Measurements from ENCODE around the gene MAD2L2. TPM values are rescaled to one million over a fixed set of nuclear protein-coding genes. Genes with fewer than 3 reads are reported as not detected.

Gene MAD2L2
- total RNA-seq, 1 donor from 2014 or later: 34.9 TPM

- DNase-seq: no peak
- TF ChIP-seq CTCF (IDR thresholded peaks at IDR 0.05): no peak
- POLR2A ChIA-PET: interaction anchor here (0.6 kb wide), 1 partner anchor 107 kb away, joined by 6 read pairs; no protein-coding TSS in a partner anchor
- no peak overlapping the region for H3K27ac Mint-ChIP-seq
- peaks cover 3% of the 10 kb centered on the region for H3K4me1 Mint-ChIP-seq
- no peaks in the 10 kb centered on the region for H3K36me3 Mint-ChIP-seq (ENCODE audit: low read depth)
- H3K4me3 Mint-ChIP-seq: no peak overlapping the region
- H3K27me3 Mint-ChIP-seq: peaks cover 12% of the 10 kb centered on the region
- no peak for ATAC-seq (ENCODE audit: low read depth)
- intact Hi-C loops (cut with micrococcal nuclease): no loop called here
- CTCF ChIA-PET: no interaction called here
- H3K9me3 Mint-ChIP-seq: no peaks in the 10 kb centered on the region
These were observed 40.8 kb downstream of the MAD2L2 start for GRCh38 chr1:11640101-11640500.

- H3K36me3 Mint-ChIP-seq (ENCODE audit: low read depth): no peaks in the 10 kb centered on the region
- intact Hi-C loops (cut with micrococcal nuclease): no loop called here
- peaks cover 11% of the 10 kb centered on the region for H3K4me1 Mint-ChIP-seq
- peaks cover 12% of the 10 kb centered on the region for H3K27me3 Mint-ChIP-seq
- no peak overlapping the region for H3K27ac Mint-ChIP-seq
- DNase-seq (no peak), ATAC-seq (ENCODE audit: low read depth) (no peak)
- POLR2A ChIA-PET: no interaction called here
- no peak overlapping the region for H3K4me3 Mint-ChIP-seq
- no peaks in the 10 kb centered on the region for H3K9me3 Mint-ChIP-seq
- CTCF ChIA-PET: no interaction called here
- no peak for TF ChIP-seq CTCF (IDR thresholded peaks at IDR 0.05)
These were observed 41.6 kb downstream of the MAD2L2 start for GRCh38 chr1:11639372-11639771.

- no peaks in the 10 kb centered on the region for H3K9me3 Mint-ChIP-seq
- CTCF ChIA-PET: interaction anchor here (0.6 kb wide), 1 partner anchor 601 kb away, joined by 3 read pairs; no protein-coding TSS in a partner anchor
- no peak for DNase-seq
- intact Hi-C loops (cut with micrococcal nuclease): no loop called here
- peaks cover 12% of the 10 kb centered on the region for H3K27me3 Mint-ChIP-seq
- H3K4me3 Mint-ChIP-seq: no peak overlapping the region
- peaks cover 14% of the 10 kb centered on the region for H3K4me1 Mint-ChIP-seq
- no peak overlapping the region for H3K27ac Mint-ChIP-seq
- no peaks in the 10 kb centered on the region for H3K36me3 Mint-ChIP-seq (ENCODE audit: low read depth)
- TF ChIP-seq CTCF (IDR thresholded peaks at IDR 0.05): no peak
- POLR2A ChIA-PET: no interaction called here
- ATAC-seq (ENCODE audit: low read depth): no peak
These were observed 42.8 kb downstream of the MAD2L2 start for GRCh38 chr1:11638121-11638520.

- POLR2A ChIA-PET: no interaction called here
- intact Hi-C loops (cut with micrococcal nuclease): no loop called here
- CTCF ChIA-PET: interaction anchor here (0.9 kb wide), 1 partner anchor 10 kb away, joined by 3 read pairs; no protein-coding TSS in a partner anchor
- Mint-ChIP-seq H3K9me3 (no peaks in the 10 kb centered on the region), H3K4me1 (peaks cover 14% of the 10 kb centered on the region), H3K4me3 (no peak overlapping the region), H3K27ac (no peak overlapping the region), H3K27me3 (peaks cover 11% of the 10 kb centered on the region), H3K36me3 (ENCODE audit: low read depth) (no peaks in the 10 kb centered on the region)
- TF ChIP-seq CTCF (IDR thresholded peaks at IDR 0.05): no peak
- ATAC-seq (ENCODE audit: low read depth) (peak; percentile 49), DNase-seq (no peak)
These were observed 46.4 kb downstream of the MAD2L2 start for GRCh38 chr1:11634365-11635192.

- H3K4me1 Mint-ChIP-seq: peaks cover 4% of the 10 kb centered on the region
- peaks cover 21% of the 10 kb centered on the region for H3K27me3 Mint-ChIP-seq
- no peaks in the 10 kb centered on the region for H3K36me3 Mint-ChIP-seq (ENCODE audit: low read depth)
- H3K9me3 Mint-ChIP-seq: no peaks in the 10 kb centered on the region
- no peak overlapping the region for H3K27ac Mint-ChIP-seq
- DNase-seq (no peak), ATAC-seq (ENCODE audit: low read depth) (no peak)
- intact Hi-C loops (cut with micrococcal nuclease): no loop called here
- no peak overlapping the region for H3K4me3 Mint-ChIP-seq
- no peak for TF ChIP-seq CTCF (IDR thresholded peaks at IDR 0.05)
- CTCF ChIA-PET: no interaction called here
- POLR2A ChIA-PET: interaction anchor here (0.6 kb wide), 1 partner anchor 412 kb away, joined by 5 read pairs; no protein-coding TSS in a partner anchor
These were observed 51.5 kb downstream of the MAD2L2 start for GRCh38 chr1:11629184-11630016.

Measured in activated B cell treated with CpG ODN at 0.5 μM for 24 hours (primary cell).